CD4-positive, alpha-beta T cell (primary cell): Measurements from ENCODE around the gene GDA. TPM values are rescaled to one million over a fixed set of nuclear protein-coding genes. Genes with fewer than 3 reads are reported as not detected.

Source experiments
- ATAC-seq: fragments of 200-7000 bp; cut with Tn5 transposase; one replicate; pipeline ENCODE4 v1.10.0; 2022; ENCODE audit warnings: mild to moderate bottlenecking; ENCODE audit not compliant: poor library complexity
- CTCF ChIA-PET: fragments of 350-600 bp; sonication (Branson Sonifier 250); formaldehyde crosslinking; loops from one replicate; lab custom pipeline; 2021; ENCODE audit warnings: antibody characterized with exemption, inconsistent platforms; lab: Charles Lee
- POLR2A ChIA-PET: fragments of 350-600 bp; sonication (Branson Sonifier 250); formaldehyde crosslinking; loops from one replicate; lab custom pipeline; 2021; ENCODE audit warnings: antibody characterized with exemption, inconsistent platforms; lab: Charles Lee
- DNase-seq, 14 experiments: peaks; one replicate each; pipeline ENCODE4 v3.0.0-alpha.2; 2013 to 2020; ENCODE audit warnings: mixed read lengths in 2 of 14
- H3K27ac ChIP-seq, 2 donors: one replicate each; pipeline versions ENCODE4 v1.5.1 to v1.7.0; 2013; ENCODE audit warnings: low read length in 2 of 2, low read depth in 1 of 2, mild to moderate bottlenecking in 1 of 2
- H3K27me3 ChIP-seq, 2 experiments: 1 replicate in 1 of 2; 2 replicates in 1 of 2; pipeline versions ENCODE4 v1.6.1 to v1.7.0; 2013; ENCODE audit warnings: low read length in 2 of 2, control low read depth in 1 of 2, mild to moderate bottlenecking in 1 of 2, moderate library complexity in 1 of 2; ENCODE audit not compliant: insufficient read depth in 2 of 2, control insufficient read depth in 1 of 2
- H3K36me3 ChIP-seq: one replicate; pipeline ENCODE4 v1.6.1; 2013; ENCODE audit warnings: low read length, control low read depth; ENCODE audit not compliant: insufficient read depth
- H3K4me1 ChIP-seq: one replicate; pipeline ENCODE4 v1.6.1; 2013; ENCODE audit warnings: low read length, control low read depth; ENCODE audit not compliant: insufficient read depth
- H3K4me3 ChIP-seq: one replicate; pipeline ENCODE4 v1.5.1; 2013; ENCODE audit warnings: mild to moderate bottlenecking, low read length, moderate library complexity
- H3K9me3 ChIP-seq, 2 experiments: 1 replicate in 1 of 2; 2 replicates in 1 of 2; pipeline versions ENCODE4 v1.6.1 to v1.7.0; 2013; ENCODE audit warnings: low read length in 2 of 2, mild to moderate bottlenecking in 2 of 2, control low read depth in 1 of 2, moderate library complexity in 1 of 2; ENCODE audit not compliant: control insufficient read depth in 1 of 2, insufficient read depth in 1 of 2
- H3K27ac Mint-ChIP-seq: one replicate; pipeline ENCODE4 v1.8.0; 2020; ENCODE audit warnings: mixed read lengths
- H3K27me3 Mint-ChIP-seq: one replicate; pipeline ENCODE4 v1.8.0; 2021; ENCODE audit warnings: mixed read lengths
- H3K36me3 Mint-ChIP-seq: one replicate; pipeline ENCODE4 v1.8.0; 2021; ENCODE audit warnings: low read depth, mixed read lengths
- H3K4me1 Mint-ChIP-seq: one replicate; pipeline ENCODE4 v1.8.0; 2021; ENCODE audit warnings: low read depth, mixed read lengths
- H3K4me3 Mint-ChIP-seq: one replicate; pipeline ENCODE4 v1.8.0; 2020; ENCODE audit warnings: mild to moderate bottlenecking, mixed read lengths
- H3K9me3 Mint-ChIP-seq: one replicate; pipeline ENCODE4 v1.8.0; 2020; ENCODE audit warnings: mixed read lengths
- CTCF ChIP-seq: fragments of 200-600 bp; IDR thresholded peaks from one replicate; pipeline ENCODE4 v1.8.0; 2022; ENCODE audit warnings: antibody characterized with exemption, mild to moderate bottlenecking
- intact Hi-C, 2 experiments: fragments of 100-400 bp; cut with DNase I in 1 of 2; cut with micrococcal nuclease in 1 of 2; formaldehyde crosslinking; loops; one replicate each; pipeline versions ENCODE4 v1.15.1 to v1.9.0; 2023 to 2025; cut with DNase I, micrococcal nuclease
- total RNA-seq, 174 experiments: library from RNA in 2 of 174; stranded (reverse) in 2 of 174; gene quantifications; one replicate each; pipeline ENCODE4 v1.2.3 and lab custom pipeline; 2021 to 2026

Gene GDA
- total RNA-seq, 2 experiments from 2014 or later: not detected

GRCh38 chr9:72254901-72255545 is 105.8 kb downstream of the GDA start:
- ChIA-PET CTCF (no interaction called here), POLR2A (no interaction called here)
- no peak for TF ChIP-seq CTCF
- DNase-seq (no peak), ATAC-seq (no peak)
- H3K36me3 Mint-ChIP-seq: no peaks in the 10 kb centered on the region
- H3K27ac Mint-ChIP-seq: no peak overlapping the region
- intact Hi-C loops: no loop called here
- H3K4me3 ChIP-seq: no peak overlapping the region
- no peaks in the 10 kb centered on the region for H3K4me1 Mint-ChIP-seq
- no peak overlapping the region for H3K27ac ChIP-seq
- no peaks in the 10 kb centered on the region for H3K9me3 ChIP-seq
- no peaks in the 10 kb centered on the region for H3K9me3 Mint-ChIP-seq
- no peak overlapping the region for H3K4me3 Mint-ChIP-seq
- no peaks in the 10 kb centered on the region for H3K36me3 ChIP-seq
- H3K27me3 Mint-ChIP-seq: peaks cover 50% of the 10 kb centered on the region
- H3K27me3 ChIP-seq: peaks cover 10 to 16% of the 10 kb centered on the region in 2 experiments
- no peaks in the 10 kb centered on the region for H3K4me1 ChIP-seq

GRCh38 chr9:72255569-72255968 is 106.3 kb downstream of the GDA start:
- H3K4me3 Mint-ChIP-seq: no peak overlapping the region
- H3K36me3 ChIP-seq: no peaks in the 10 kb centered on the region
- H3K4me1 ChIP-seq: no peaks in the 10 kb centered on the region
- DNase-seq (no peak), ATAC-seq (no peak)
- H3K4me1 Mint-ChIP-seq: no peaks in the 10 kb centered on the region
- no peaks in the 10 kb centered on the region for H3K36me3 Mint-ChIP-seq
- intact Hi-C loops: no loop called here
- no peak overlapping the region for H3K4me3 ChIP-seq
- CTCF ChIA-PET: no interaction called here
- no peaks in the 10 kb centered on the region for H3K9me3 ChIP-seq
- H3K27me3 Mint-ChIP-seq: peaks cover 51% of the 10 kb centered on the region
- POLR2A ChIA-PET: no interaction called here
- TF ChIP-seq CTCF: no peak
- H3K9me3 Mint-ChIP-seq: no peaks in the 10 kb centered on the region
- no peak overlapping the region for H3K27ac ChIP-seq
- H3K27ac Mint-ChIP-seq: no peak overlapping the region
- H3K27me3 ChIP-seq: peaks cover 10 to 15% of the 10 kb centered on the region in 2 experiments

GRCh38 chr9:72256931-72257330 is 107.7 kb downstream of the GDA start:
- H3K4me3 Mint-ChIP-seq: no peak overlapping the region
- ChIA-PET POLR2A (no interaction called here), CTCF (no interaction called here)
- H3K27ac Mint-ChIP-seq: no peak overlapping the region
- ATAC-seq: no peak
- no peaks in the 10 kb centered on the region for H3K9me3 ChIP-seq
- intact Hi-C loops: no loop called here
- no peaks in the 10 kb centered on the region for H3K36me3 Mint-ChIP-seq
- peaks cover 5 to 12% of the 10 kb centered on the region in 2 experiments for H3K27me3 ChIP-seq
- H3K27me3 Mint-ChIP-seq: peaks cover 54% of the 10 kb centered on the region
- no peak overlapping the region for H3K4me3 ChIP-seq
- H3K4me1 ChIP-seq: no peaks in the 10 kb centered on the region
- H3K4me1 Mint-ChIP-seq: no peaks in the 10 kb centered on the region
- H3K9me3 Mint-ChIP-seq: no peaks in the 10 kb centered on the region
- H3K27ac ChIP-seq: no peak overlapping the region
- TF ChIP-seq CTCF: no peak
- no peak for DNase-seq
- no peaks in the 10 kb centered on the region for H3K36me3 ChIP-seq
